SK-N-MC (cell line): ENCODE measurements around the gene HAUS6.
A peak's percentile ranks its signal among the peaks of the same experiment; 100 is the strongest.
"Not testable (repeated sequence)": the region's sequence is repeated elsewhere in the genome, so short reads cannot be mapped to it uniquely, and the experiment has no call there.

Experiments
- DNase-seq: peaks from one replicate; pipeline ENCODE4 v3.0.0-alpha.2; 2011; ENCODE audit warnings: low read depth, low spot score
- H3K27ac ChIP-seq: fragments of 200-600 bp; sonication (generic); 2 replicates; pipeline ENCODE4 v1.5.1; 2016; ENCODE audit warnings: mixed run types
- H3K36me3 ChIP-seq: fragments of 200-600 bp; sonication (generic); 2 replicates; pipeline ENCODE4 v1.6.1; 2017; ENCODE audit warnings: antibody characterized with exemption, low read length, mixed read lengths; ENCODE audit not compliant: insufficient read depth
- H3K4me3 ChIP-seq: fragments of 200-600 bp; sonication (generic); 2 replicates; pipeline ENCODE4 v1.5.1; 2016
- H3K9ac ChIP-seq: fragments of 200-600 bp; sonication (generic); 2 replicates; pipeline ENCODE4 v1.8.0; 2017; ENCODE audit warnings: mixed run types, mixed read lengths; ENCODE audit not compliant: insufficient read length
- H3K9me3 ChIP-seq: fragments of 200-600 bp; sonication (generic); 2 replicates; pipeline ENCODE4 v1.6.1; 2017; ENCODE audit warnings: low read depth, mild to moderate bottlenecking, antibody characterized with exemption, low read length, moderate library complexity, mixed read lengths
- EZH2 ChIP-seq: fragments of 200-600 bp; sonication (generic); IDR thresholded peaks from one replicate; pipeline ENCODE4 v1.6.1; 2017; ENCODE audit warnings: antibody characterized with exemption
- FOXP2 ChIP-seq: optimal IDR thresholded peaks from 2 replicates; pipeline ENCODE3; 2011; ENCODE audit warnings: mild to moderate bottlenecking, moderate library complexity; ENCODE audit not compliant: insufficient read depth; ENCODE audit errors: extremely low read length, control extremely low read depth
- POLR2AphosphoS5 ChIP-seq: IDR thresholded peaks from 2 replicates; pipeline ENCODE4 v1.6.1; 2012; ENCODE audit warnings: mild to moderate bottlenecking, low read depth, low read length, borderline replicate concordance

HAUS6 gene

GRCh38 chr9:19104515-19105282, 2.0 kb upstream of the HAUS6 start:
- no peak overlapping the region for H3K9ac ChIP-seq

GRCh38 chr9:19102181-19102630, 498 bp downstream of the HAUS6 start:
- H3K9ac ChIP-seq = peak overlapping the region; percentile 92
- no peak for TF ChIP-seq POLR2AphosphoS5
- no peak for TF ChIP-seq EZH2
- no peak for TF ChIP-seq FOXP2
- peak overlapping the region; percentile 82 for H3K27ac ChIP-seq
- no peaks in the 10 kb centered on the region for H3K9me3 ChIP-seq
- peaks cover 23% of the 10 kb centered on the region for H3K36me3 ChIP-seq
- peak overlapping the region; percentile 76 for H3K4me3 ChIP-seq
- DNase-seq = peak; percentile 62

More at GRCh38 chr9:19104515-19105282, 2.0 kb upstream of the HAUS6 start:
- no peak overlapping the region for H3K4me3 ChIP-seq
- peak overlapping the region; percentile 42; the same call in 1 of the 2 replicates for H3K27ac ChIP-seq
- H3K9me3 ChIP-seq = no peaks in the 10 kb centered on the region
- TF ChIP-seq FOXP2 = no peak
- no peak for TF ChIP-seq POLR2AphosphoS5
- TF ChIP-seq EZH2 = no peak
- H3K36me3 ChIP-seq = peaks cover 13% of the 10 kb centered on the region
- DNase-seq = no peak

GRCh38 chr9:19101203-19101602, 1.5 kb downstream of the HAUS6 start:
- Histone ChIP-seq H3K9me3 (no peaks in the 10 kb centered on the region), H3K36me3 (peaks cover 30% of the 10 kb centered on the region), H3K4me3 (peak overlapping the region; percentile 76), H3K27ac (no peak overlapping the region), H3K9ac (peak overlapping the region; percentile 42)
- DNase-seq = no peak
- TF ChIP-seq POLR2AphosphoS5 = no peak
- no peak for TF ChIP-seq FOXP2
- TF ChIP-seq EZH2 = no peak

- not testable (repeated sequence) for H3K9me3 ChIP-seq, DNase-seq, H3K9ac ChIP-seq, H3K27ac ChIP-seq, H3K4me3 ChIP-seq
- H3K36me3 ChIP-seq = peaks cover 66% of the 10 kb centered on the region
These were observed 5.3 kb downstream of the HAUS6 start for GRCh38 chr9:19097431-19097830.

- no peak overlapping the region for H3K9ac ChIP-seq
- no peak for DNase-seq
- TF ChIP-seq FOXP2 = no peak
- TF ChIP-seq POLR2AphosphoS5 = no peak
- TF ChIP-seq EZH2 = no peak
- no peaks in the 10 kb centered on the region for H3K9me3 ChIP-seq
- no peak overlapping the region for H3K4me3 ChIP-seq
- H3K27ac ChIP-seq = no peak overlapping the region
- H3K36me3 ChIP-seq = peaks cover 88% of the 10 kb centered on the region
These were observed 15.4 kb downstream of the HAUS6 start for GRCh38 chr9:19087106-19088000.

- Histone ChIP-seq H3K27ac (no peak overlapping the region), H3K9me3 (no peaks in the 10 kb centered on the region), H3K4me3 (no peak overlapping the region), H3K36me3 (peaks cover 85% of the 10 kb centered on the region), H3K9ac (no peak overlapping the region)
- DNase-seq = no peak
- TF ChIP-seq EZH2 (no peak), FOXP2 (no peak), POLR2AphosphoS5 (no peak)
These were observed 17.4 kb downstream of the HAUS6 start for GRCh38 chr9:19085295-19085694.

GRCh38 chr9:19074836-19075235, 27.9 kb downstream of the HAUS6 start:
- no peak overlapping the region for H3K27ac ChIP-seq
- H3K4me3 ChIP-seq = no peak overlapping the region
- TF ChIP-seq EZH2 (no peak), POLR2AphosphoS5 (no peak), FOXP2 (no peak)
- H3K9me3 ChIP-seq = no peaks in the 10 kb centered on the region
- H3K36me3 ChIP-seq = peaks cover 74% of the 10 kb centered on the region
- H3K9ac ChIP-seq = no peak overlapping the region
- no peak for DNase-seq

- DNase-seq = no peak
- Histone ChIP-seq H3K27ac (no peak overlapping the region), H3K9me3 (no peaks in the 10 kb centered on the region), H3K9ac (no peak overlapping the region), H3K4me3 (no peak overlapping the region), H3K36me3 (peaks cover 77% of the 10 kb centered on the region)
- TF ChIP-seq FOXP2 = no peak
- TF ChIP-seq POLR2AphosphoS5 = no peak
- no peak for TF ChIP-seq EZH2
These were observed 28.5 kb downstream of the HAUS6 start for GRCh38 chr9:19074229-19074628.
